Mesenchymal stem cell (in vitro differentiated cells and primary cell): ENCODE data around the gene NOTCH3.

Experiments used
- DNase-seq: peaks from one replicate; pipeline ENCODE4 v3.0.0-alpha.2; 2013
- H2AFZ ChIP-seq: one replicate; pipeline ENCODE4 v1.6.1; 2013; ENCODE audit warnings: low read depth, mild to moderate bottlenecking, control low read depth, inconsistent platforms, low read length, moderate library complexity
- H2AK5ac ChIP-seq: 2 replicates; pipeline ENCODE4 v1.6.1; 2013; ENCODE audit warnings: low read length, moderate library complexity, mild to moderate bottlenecking, inconsistent platforms; ENCODE audit not compliant: severe bottlenecking
- H2BK120ac ChIP-seq: one replicate; pipeline ENCODE4 v1.6.1; 2013; ENCODE audit warnings: low read depth, mild to moderate bottlenecking, inconsistent platforms, low read length, moderate library complexity
- H2BK12ac ChIP-seq, 2 experiments: one replicate each; pipeline ENCODE4 v1.6.1; 2013; ENCODE audit warnings: inconsistent platforms in 2 of 2, low read length in 2 of 2, mild to moderate bottlenecking in 2 of 2, moderate library complexity in 2 of 2, control low read depth in 1 of 2
- H2BK15ac ChIP-seq: one replicate; pipeline ENCODE4 v1.6.1; 2013; ENCODE audit warnings: mild to moderate bottlenecking, low read depth, inconsistent platforms; ENCODE audit not compliant: poor library complexity, severe bottlenecking
- H2BK5ac ChIP-seq: 2 replicates; pipeline ENCODE4 v1.6.1; 2013; ENCODE audit warnings: low read depth, mild to moderate bottlenecking, low read length, control low read depth, inconsistent platforms; ENCODE audit not compliant: poor library complexity, severe bottlenecking
- H3K14ac ChIP-seq, 2 experiments: one replicate each; pipeline ENCODE4 v1.6.1; 2013; ENCODE audit warnings: inconsistent platforms in 2 of 2, low read length in 2 of 2, control low read depth in 1 of 2, mild to moderate bottlenecking in 1 of 2, moderate library complexity in 1 of 2
- H3K18ac ChIP-seq, 2 experiments: one replicate each; pipeline ENCODE4 v1.6.1; 2013; ENCODE audit warnings: inconsistent platforms in 2 of 2, low read length in 2 of 2, control low read depth in 1 of 2, low read depth in 1 of 2, mild to moderate bottlenecking in 1 of 2
- H3K23ac ChIP-seq, 2 experiments: one replicate each; pipeline ENCODE4 v1.6.1; 2013; ENCODE audit warnings: inconsistent platforms in 2 of 2, low read length in 2 of 2, mild to moderate bottlenecking in 2 of 2, moderate library complexity in 2 of 2, control low read depth in 1 of 2
- H3K27ac ChIP-seq: 2 replicates; pipeline ENCODE4 v1.5.1; 2013; ENCODE audit warnings: mild to moderate bottlenecking, moderate library complexity, low read length, control low read depth, inconsistent platforms; ENCODE audit not compliant: poor library complexity, severe bottlenecking
- H3K27me3 ChIP-seq, 2 experiments: 2 replicates each; pipeline versions ENCODE4 v1.6.1 to v1.7.0; 2013; ENCODE audit warnings: low read length in 2 of 2, mild to moderate bottlenecking in 2 of 2, moderate library complexity in 2 of 2, control low read depth in 1 of 2, inconsistent platforms in 1 of 2; ENCODE audit not compliant: control insufficient read depth in 1 of 2, insufficient read depth in 1 of 2
- H3K36me3 ChIP-seq, 2 experiments: 2 replicates each; pipeline versions ENCODE4 v1.6.1 to v1.7.0; 2013; ENCODE audit warnings: low read length in 2 of 2, control low read depth in 1 of 2, inconsistent platforms in 1 of 2, low read depth in 1 of 2, mild to moderate bottlenecking in 1 of 2; ENCODE audit not compliant: insufficient read depth in 2 of 2, control insufficient read depth in 1 of 2
- H3K4ac ChIP-seq, 2 experiments: one replicate each; pipeline ENCODE4 v1.6.1; 2013; ENCODE audit warnings: inconsistent platforms in 2 of 2, low read length in 2 of 2, mild to moderate bottlenecking in 2 of 2, moderate library complexity in 2 of 2, control low read depth in 1 of 2, low read depth in 1 of 2
- H3K4me1 ChIP-seq: 2 replicates; pipeline ENCODE4 v1.6.1; 2013; ENCODE audit warnings: low read depth, low read length, control low read depth; ENCODE audit not compliant: control insufficient read depth, insufficient read depth
- H3K4me2 ChIP-seq: 2 replicates; pipeline ENCODE4 v1.6.1; 2013; ENCODE audit warnings: low read length, mild to moderate bottlenecking, inconsistent platforms; ENCODE audit not compliant: poor library complexity, severe bottlenecking
- H3K4me3 ChIP-seq, 2 experiments: 2 replicates each; pipeline versions ENCODE4 v1.5.1 to v1.7.0; 2013; ENCODE audit warnings: low read length in 2 of 2, mild to moderate bottlenecking in 2 of 2, control low read depth in 1 of 2, low read depth in 1 of 2; ENCODE audit not compliant: insufficient read depth in 1 of 2
- H3K79me1 ChIP-seq: replicated peaks from 2 replicates; pipeline ENCODE4 v1.6.1; 2013; ENCODE audit warnings: mild to moderate bottlenecking, control low read depth, low read length, inconsistent platforms; ENCODE audit not compliant: poor library complexity, severe bottlenecking
- H3K9ac ChIP-seq: 2 replicates; pipeline ENCODE4 v1.7.0; 2013; ENCODE audit warnings: mild to moderate bottlenecking, low read length, moderate library complexity
- H3K9me3 ChIP-seq: 2 replicates; pipeline ENCODE4 v1.7.0; 2013; ENCODE audit warnings: mild to moderate bottlenecking, low read length; ENCODE audit not compliant: control insufficient read depth
- H4K8ac ChIP-seq: one replicate; pipeline ENCODE4 v1.6.1; 2013; ENCODE audit warnings: inconsistent platforms, mild to moderate bottlenecking, low read length, moderate library complexity
- H4K91ac ChIP-seq: one replicate; pipeline ENCODE4 v1.6.1; 2013; ENCODE audit warnings: mild to moderate bottlenecking, low read length, inconsistent platforms
- WGBS: methylation state at CpG from one replicate; pipeline ENCODE4 v1.1.7; 2013; ENCODE audit warnings: mixed read lengths; 5-methylcytosine and 5-hydroxymethylcytosine counted together

NOTCH3 gene

GRCh38 chr19:15245370-15246197 lies 44.8 kb upstream of the NOTCH3 start:
- no peak overlapping the region for H3K23ac ChIP-seq
- H2BK5ac ChIP-seq = no peak overlapping the region
- WGBS = 96% methylated on average over 19 of the region's 20 CpGs
- no peaks in the 10 kb centered on the region for H3K27me3 ChIP-seq
- H2BK15ac ChIP-seq = no peak overlapping the region
- no peak overlapping the region for H3K27ac ChIP-seq
- no peak overlapping the region for H3K14ac ChIP-seq
- no peak overlapping the region for H3K4me3 ChIP-seq
- peaks cover 55% of the 10 kb centered on the region for H3K79me1 ChIP-seq
- no peak overlapping the region for H3K4me2 ChIP-seq
- H3K9ac ChIP-seq = no peak overlapping the region
- no peak overlapping the region for H4K91ac ChIP-seq
- H3K36me3 ChIP-seq = peaks cover 66 to 79% of the 10 kb centered on the region in 2 experiments
- H2BK12ac ChIP-seq = no peak overlapping the region
- no peak overlapping the region for H2AK5ac ChIP-seq
- H3K18ac ChIP-seq = no peak overlapping the region
- no peak overlapping the region for H4K8ac ChIP-seq
- DNase-seq = no peak
- H2AFZ ChIP-seq = no peak overlapping the region
- no peak overlapping the region for H3K4ac ChIP-seq
- no peak overlapping the region for H2BK120ac ChIP-seq
- H3K4me1 ChIP-seq = peaks cover 53% of the 10 kb centered on the region
- H3K9me3 ChIP-seq = no peaks in the 10 kb centered on the region

DNA sequence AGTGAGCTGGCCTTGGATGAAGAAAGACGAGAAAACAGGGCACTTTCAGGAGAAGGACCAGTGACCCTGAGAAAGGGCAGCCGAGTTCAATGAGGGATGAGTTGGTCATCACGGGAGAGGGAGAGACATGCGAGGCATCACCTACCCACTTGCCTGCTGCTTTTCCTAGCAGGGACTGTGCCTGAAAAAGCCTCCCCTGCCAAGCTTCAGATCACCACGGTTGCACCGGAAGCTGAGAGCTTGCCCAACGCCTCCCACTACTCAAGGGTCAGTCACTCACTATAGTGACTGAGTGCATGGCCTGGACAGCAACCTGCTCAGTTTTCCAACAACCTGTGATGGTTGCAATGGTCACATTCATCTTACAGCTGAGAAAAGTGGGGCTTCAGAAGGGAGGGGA lies 44.0 kb upstream of the NOTCH3 start:
- no peak overlapping the region for H4K8ac ChIP-seq
- H3K79me1 ChIP-seq = peaks cover 63% of the 10 kb centered on the region
- no peak overlapping the region for H2BK120ac ChIP-seq
- H3K4ac ChIP-seq = no peak overlapping the region
- no peak overlapping the region for H3K14ac ChIP-seq
- H2AFZ ChIP-seq = no peak overlapping the region
- H3K36me3 ChIP-seq = peaks cover 74 to 87% of the 10 kb centered on the region in 2 experiments
- H3K9ac ChIP-seq = no peak overlapping the region
- H2BK15ac ChIP-seq = no peak overlapping the region
- no peaks in the 10 kb centered on the region for H3K27me3 ChIP-seq
- 92% methylated on average over 7 of the region's 7 CpGs for WGBS
- DNase-seq = no peak
- H3K4me2 ChIP-seq = no peak overlapping the region
- no peak overlapping the region for H3K27ac ChIP-seq
- H2BK5ac ChIP-seq = no peak overlapping the region
- no peak overlapping the region for H3K4me3 ChIP-seq
- H3K23ac ChIP-seq = no peak overlapping the region
- H3K4me1 ChIP-seq = peaks cover 45% of the 10 kb centered on the region
- H2AK5ac ChIP-seq = no peak overlapping the region
- no peak overlapping the region for H4K91ac ChIP-seq
- no peak overlapping the region for H2BK12ac ChIP-seq
- no peaks in the 10 kb centered on the region for H3K9me3 ChIP-seq
- no peak overlapping the region for H3K18ac ChIP-seq

GRCh38 chr19:15244106-15244803 lies 43.5 kb upstream of the NOTCH3 start:
- Histone ChIP-seq H3K27me3 (no peaks in the 10 kb centered on the region), H4K91ac (peak overlapping the region; percentile 35), H3K4me1 (peaks cover 40% of the 10 kb centered on the region), H3K14ac (no peak overlapping the region), H2BK15ac (no peak overlapping the region), H3K9ac (no peak overlapping the region), H4K8ac (no peak overlapping the region), H3K9me3 (no peaks in the 10 kb centered on the region), H3K4ac (no peak overlapping the region), H2BK5ac (no peak overlapping the region), H2AK5ac (no peak overlapping the region), H3K23ac (no peak overlapping the region), H3K27ac (no peak overlapping the region), H2BK12ac (peak overlapping the region in 1 of 2 experiments; percentile 24), H3K79me1 (peaks cover 69% of the 10 kb centered on the region), H3K36me3 (peaks cover 79 to 92% of the 10 kb centered on the region in 2 experiments), H2BK120ac (no peak overlapping the region), H3K4me3 (no peak overlapping the region), H3K18ac (no peak overlapping the region), H2AFZ (no peak overlapping the region), H3K4me2 (no peak overlapping the region)
- no peak for DNase-seq
- 98% methylated on average over 22 of the region's 24 CpGs for WGBS

DNA sequence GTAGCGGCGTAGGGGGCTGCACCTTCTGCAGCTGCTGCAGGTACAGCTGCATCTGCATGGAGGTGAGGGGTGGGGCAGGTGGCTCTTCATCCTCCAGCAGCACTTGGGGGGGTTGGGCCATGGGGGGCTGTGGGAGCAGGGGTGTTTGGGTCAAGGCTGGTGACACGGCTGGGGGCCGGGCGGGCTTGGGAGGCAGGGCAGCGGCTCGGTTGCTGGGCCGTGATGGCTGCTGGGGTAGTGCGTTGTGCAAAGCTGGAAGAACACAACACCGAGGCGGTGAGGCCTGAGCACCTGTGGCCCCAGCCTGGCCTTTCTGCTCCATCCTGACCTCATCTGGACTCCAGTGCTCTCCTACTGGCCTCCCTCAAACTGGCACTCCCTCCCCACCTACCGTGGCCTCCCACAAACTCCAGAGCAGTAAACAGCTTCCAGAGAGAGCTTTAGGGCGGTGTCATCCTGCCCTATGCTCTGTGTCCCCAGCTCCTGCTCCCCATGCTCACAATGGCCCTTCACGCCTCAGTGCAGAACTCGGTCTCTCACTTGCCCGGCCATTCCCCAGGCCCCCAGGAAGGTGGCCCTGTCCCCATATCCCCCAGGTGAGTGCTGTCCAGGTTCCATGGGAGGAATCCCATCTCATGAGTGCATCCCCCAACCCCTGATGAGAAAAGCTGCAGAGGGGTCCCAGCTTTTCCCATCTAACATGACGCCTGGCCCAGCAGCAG lies 42.6 kb upstream of the NOTCH3 start:
- Histone ChIP-seq H2BK120ac (no peak overlapping the region), H2AFZ (no peak overlapping the region), H3K36me3 (peaks cover 84 to 98% of the 10 kb centered on the region in 2 experiments), H2AK5ac (no peak overlapping the region), H3K27me3 (no peaks in the 10 kb centered on the region), H3K4me1 (peaks cover 33% of the 10 kb centered on the region), H2BK15ac (no peak overlapping the region), H2BK12ac (no peak overlapping the region), H3K4ac (no peak overlapping the region), H3K18ac (no peak overlapping the region), H3K23ac (no peak overlapping the region), H4K91ac (no peak overlapping the region), H3K14ac (no peak overlapping the region), H3K79me1 (peaks cover 77% of the 10 kb centered on the region), H2BK5ac (no peak overlapping the region), H3K27ac (no peak overlapping the region), H3K4me2 (no peak overlapping the region), H3K9me3 (no peaks in the 10 kb centered on the region), H3K4me3 (no peak overlapping the region), H4K8ac (no peak overlapping the region), H3K9ac (no peak overlapping the region)
- 97% methylated on average over 16 of the region's 17 CpGs for WGBS
- no peak for DNase-seq
